Measurements from ENCODE around the gene CRYBA2.
A peak's percentile ranks its signal among the peaks of the same experiment; 100 is the strongest.

CRYBA2 gene

DNA sequence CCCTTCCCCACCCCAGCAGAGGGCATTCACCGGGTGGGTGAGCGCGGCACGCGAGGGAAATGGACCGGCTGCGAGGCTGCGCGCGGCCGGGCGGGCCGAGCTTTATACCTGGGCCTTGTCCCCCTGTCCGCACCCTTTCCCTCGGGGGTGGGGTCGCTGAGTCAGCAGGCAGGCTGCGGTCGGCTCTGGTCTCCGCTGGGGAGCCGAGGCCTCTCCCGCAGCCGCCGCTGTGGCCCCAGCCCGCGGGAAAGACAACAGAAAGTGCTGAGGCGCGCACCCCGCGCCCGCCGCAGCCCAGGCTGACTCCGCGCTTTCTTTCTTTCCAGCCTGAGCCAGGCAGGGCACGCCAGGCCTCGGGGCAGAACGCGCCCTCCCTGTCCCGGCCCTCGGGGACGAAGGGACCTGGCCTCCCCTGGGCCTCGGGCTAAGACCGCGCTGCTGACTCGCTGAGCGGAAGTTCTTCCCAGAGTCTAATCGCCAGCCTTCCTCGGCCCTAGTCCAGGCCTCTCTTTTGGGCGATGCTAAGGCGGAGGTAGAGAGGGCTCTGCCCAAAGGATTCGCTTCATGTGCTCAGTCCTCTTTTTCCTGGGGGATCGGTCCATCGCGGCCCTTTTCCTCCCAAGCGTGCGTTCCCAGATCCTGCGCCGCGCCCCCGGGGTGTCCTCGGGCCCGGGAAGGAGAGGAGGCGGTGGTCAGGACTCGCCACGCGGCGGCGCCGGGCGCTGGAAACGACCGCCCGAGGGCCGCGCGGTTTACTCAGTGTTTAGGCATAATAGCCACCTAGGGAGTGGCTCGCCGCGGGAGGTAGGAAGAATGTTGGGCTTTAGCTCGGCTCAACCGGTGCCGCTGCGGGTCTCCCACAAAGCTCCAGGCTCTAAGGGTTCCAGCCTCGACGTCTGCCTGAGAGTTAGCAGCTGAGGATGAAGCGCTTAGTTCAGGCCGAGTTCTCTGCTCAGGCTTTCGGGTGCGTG, at the start of gene CRYBA2:
CRYBA2 (minus strand) TSS at position 78 of the 971 bp plus-strand sequence. CDS start 246 bp downstream, outside the sequence.
- peak in 1 of 2 experiments; percentile 21 for DNase-seq

GRCh38 chr2:219042750-219043149, 49.5 kb upstream of the CRYBA2 start:
- DNase-seq: no peak

DNA sequence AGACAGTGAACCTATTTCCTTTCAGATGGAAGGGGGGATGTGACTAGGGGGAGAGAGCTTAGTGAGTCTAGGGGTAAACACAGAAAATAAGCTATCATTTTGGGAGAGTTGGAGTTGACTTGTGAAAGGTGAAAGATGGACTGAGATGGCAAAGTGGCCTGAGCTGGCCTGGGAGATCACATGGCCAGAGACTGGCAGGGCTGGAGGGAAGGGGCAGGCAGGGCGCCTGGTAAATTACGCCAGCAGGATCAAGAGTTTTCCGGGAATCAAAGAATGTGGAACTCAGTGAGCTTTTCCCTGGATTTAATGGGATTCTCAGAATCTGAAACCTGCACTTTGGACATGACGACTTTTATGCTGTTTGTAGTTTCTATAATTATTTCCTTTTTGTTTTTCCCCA, 48.9 kb upstream of the CRYBA2 start:
- no peak for DNase-seq

GRCh38 chr2:219041252-219041651, 48.0 kb upstream of the CRYBA2 start, which contains the start of gene CFAP65:
TSS of gene CFAP65 (minus strand) at chr2:219041516. CDS start at chr2:219039048, 2,468 bp downstream.
- peak in 1 of 2 experiments; percentile 54 for DNase-seq

- no peak for DNase-seq
Measured at GRCh38 chr2:219038600-219038999, 45.4 kb upstream of the CRYBA2 start.

DNA sequence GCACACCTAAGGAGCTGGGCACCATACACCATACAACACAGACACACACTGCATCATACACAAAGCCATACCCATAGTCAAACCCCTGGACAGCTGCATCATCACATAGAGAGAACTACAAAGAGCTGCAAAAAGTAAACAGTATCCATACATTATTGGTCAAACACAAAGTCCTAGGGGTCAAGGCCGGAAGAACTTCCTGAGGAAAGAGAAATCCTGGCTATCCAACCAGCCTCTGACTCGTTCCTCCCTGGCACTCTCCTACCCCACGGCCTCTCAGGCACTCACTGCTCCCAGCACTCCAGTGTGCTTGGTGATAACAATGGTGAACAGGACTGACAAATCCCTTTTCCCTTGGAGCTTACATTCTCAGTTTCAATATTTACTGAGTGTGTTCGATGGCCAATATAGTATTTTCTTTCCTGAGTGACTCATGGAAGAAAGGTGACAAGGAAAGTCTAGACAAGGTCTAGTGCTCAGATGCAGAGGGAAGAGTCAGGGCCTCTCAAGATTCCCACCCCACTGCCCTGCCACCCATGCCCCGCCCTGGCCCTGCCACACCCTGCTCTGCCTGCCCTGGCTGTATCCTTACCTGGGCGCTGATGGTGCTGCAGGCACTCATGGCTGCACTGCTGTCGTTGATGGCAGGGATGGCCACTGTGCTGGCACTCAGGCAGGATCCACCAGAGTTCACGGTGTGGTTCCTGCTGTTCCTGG, 44.7 kb upstream of the CRYBA2 start:
- no peak for DNase-seq

GRCh38 chr2:219035942-219036341, 42.7 kb upstream of the CRYBA2 start:
- DNase-seq: no peak

- DNase-seq: no peak
Measured at GRCh38 chr2:219034823-219035222, 41.6 kb upstream of the CRYBA2 start.

- DNase-seq: no peak
Measured at GRCh38 chr2:219032051-219032745, 39.0 kb upstream of the CRYBA2 start.

DNA sequence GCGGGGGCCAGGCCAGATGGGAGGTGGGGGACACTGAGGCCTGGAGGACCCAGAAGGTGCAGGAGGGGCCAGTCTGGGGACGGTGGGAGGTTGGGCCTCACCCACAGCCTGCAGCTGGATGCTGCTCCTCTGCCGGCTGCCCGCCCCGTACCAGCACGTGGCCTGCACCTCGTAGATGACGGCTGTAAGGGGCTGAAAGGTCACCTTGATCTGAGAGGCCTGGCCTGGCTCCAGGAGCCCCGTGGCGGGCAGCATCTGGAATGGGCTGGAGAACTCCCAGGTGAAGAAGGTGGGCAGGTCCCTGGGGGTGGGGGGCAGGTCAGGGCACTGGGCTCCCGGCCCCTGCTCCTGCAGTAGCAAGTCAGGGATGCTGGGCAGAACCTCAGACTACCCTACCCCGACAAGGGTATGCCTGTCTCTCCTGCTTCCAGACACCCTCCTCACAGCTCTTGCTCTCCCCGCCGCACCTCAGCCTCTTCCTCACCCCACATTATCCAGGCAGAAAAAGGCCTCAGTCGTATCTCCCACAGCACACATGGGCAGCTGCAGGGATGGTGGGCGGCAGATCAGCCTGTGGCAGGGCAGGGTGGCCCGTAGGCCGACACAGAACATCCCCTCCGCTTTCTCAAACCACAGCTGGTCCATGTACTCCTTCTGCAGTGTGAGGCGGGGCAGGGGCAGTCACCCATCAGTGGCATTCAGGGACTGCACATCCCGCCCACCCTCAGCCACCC, 38.0 kb upstream of the CRYBA2 start:
- no peak for DNase-seq

GRCh38 chr2:219030177-219030940, 37.1 kb upstream of the CRYBA2 start:
- no peak for DNase-seq

- DNase-seq: peak; percentile 53 to 73
Measured at GRCh38 chr2:219029829-219030165, 36.6 kb upstream of the CRYBA2 start.

- no peak for DNase-seq
Measured at GRCh38 chr2:219028996-219029828, 36.0 kb upstream of the CRYBA2 start.

GRCh38 chr2:219028141-219028540, 34.9 kb upstream of the CRYBA2 start:
- no peak for DNase-seq

DNA sequence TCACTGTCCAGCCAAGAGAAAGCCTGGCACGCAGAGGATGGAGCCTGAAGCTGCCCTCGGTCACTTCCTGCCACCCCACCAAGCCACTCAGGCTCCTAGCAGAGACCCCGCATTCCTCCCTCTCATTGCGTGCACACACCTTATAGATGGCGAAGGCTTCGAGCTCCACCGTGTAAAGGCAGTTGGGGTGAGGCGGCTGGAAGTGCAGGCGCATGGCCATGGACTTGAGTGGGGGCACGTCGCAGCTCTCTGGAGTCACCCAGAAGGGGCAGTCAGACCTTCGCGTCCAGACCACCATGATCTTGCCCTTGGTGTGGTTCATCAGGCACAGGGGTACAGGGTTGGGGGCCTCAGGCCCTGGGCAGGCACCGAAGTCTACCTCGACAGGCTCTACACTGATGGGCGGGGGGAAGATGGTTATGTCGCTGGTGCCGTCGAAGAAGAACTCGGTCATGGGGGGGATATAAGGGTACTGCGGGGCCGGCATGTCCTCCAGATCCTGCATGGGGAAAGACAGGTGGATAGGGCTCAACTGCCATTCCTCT, 34.4 kb upstream of the CRYBA2 start:
- no peak for DNase-seq

- no peak for DNase-seq
Measured at GRCh38 chr2:219026946-219027345, 33.7 kb upstream of the CRYBA2 start.

DNA sequence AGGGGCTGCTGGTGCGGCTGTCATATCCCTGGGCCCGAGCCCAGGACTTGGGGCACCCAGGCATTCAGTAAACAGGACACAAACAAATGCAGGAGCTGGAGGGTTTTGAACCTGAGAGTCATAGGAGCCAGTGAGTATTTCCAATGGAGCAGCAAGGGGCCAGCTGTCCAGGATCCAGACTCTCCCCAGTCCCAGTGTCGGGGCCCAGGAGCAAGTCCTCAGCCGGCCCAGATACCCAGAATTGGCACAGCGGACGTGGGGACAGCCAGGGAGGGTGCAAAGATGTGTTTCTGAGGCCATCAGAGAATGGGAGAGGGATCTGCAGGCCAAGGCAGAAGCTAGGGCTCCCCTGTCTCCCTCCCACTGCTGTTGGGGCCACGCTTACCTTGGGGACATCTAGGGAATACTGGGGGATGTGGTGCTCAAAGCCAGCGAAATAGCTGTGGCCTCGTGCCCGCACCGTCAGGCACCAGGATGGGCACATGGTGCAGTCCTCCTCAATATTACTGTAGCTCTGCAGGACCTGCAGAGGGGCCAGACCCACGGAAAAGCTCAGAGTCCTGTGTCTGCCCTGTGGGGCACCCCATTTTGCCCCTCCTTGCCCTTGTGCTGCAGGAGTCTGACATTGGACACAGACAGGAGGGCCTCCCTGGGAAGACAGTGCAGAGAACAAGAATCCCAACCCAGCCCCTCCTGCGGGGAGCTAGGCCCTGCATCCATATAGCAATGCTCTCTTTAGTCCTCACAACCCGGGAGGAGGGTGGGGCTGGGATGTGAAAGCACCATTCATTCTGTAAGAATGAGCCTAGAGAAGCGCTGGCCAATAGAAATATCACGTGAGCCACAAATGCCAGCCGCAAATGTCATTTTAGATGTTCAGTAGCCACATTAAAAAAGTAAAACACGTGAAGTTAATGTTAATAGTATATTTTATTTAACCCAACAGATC, 32.7 kb upstream of the CRYBA2 start:
- DNase-seq: no peak

DNA sequence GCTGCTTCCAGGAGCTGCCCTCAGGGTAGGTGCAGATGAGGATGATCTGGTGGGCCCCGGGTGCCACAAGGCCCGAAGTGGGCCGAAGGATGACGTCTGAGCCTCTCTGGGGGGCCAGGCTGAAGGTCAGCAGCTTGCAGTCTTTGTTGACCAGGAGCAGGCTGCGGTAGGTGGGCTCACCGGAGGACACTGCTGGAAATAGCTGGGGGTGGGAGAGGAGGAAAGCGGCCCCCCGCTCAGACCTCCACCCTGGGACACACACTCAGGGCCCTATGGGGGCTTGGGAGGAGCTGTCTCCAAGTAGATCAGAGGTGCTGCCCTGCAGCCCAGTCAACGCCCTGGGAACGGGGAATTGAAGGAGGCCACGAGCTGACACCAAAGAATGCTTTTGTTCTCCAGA, 30.8 kb upstream of the CRYBA2 start:
- no peak for DNase-seq

- DNase-seq: no peak
Measured at GRCh38 chr2:219023045-219023605, 29.9 kb upstream of the CRYBA2 start.

Data from NCI-H524 (cell line).